ENCODE measurements around the gene MPND. TPM values are rescaled to one million over a fixed set of nuclear protein-coding genes. Genes with fewer than 3 reads are reported as not detected.

MPND gene
- total RNA-seq, 4 donors from 2014 or later: 4.4 to 10.6 (median 7.8) TPM

DNA sequence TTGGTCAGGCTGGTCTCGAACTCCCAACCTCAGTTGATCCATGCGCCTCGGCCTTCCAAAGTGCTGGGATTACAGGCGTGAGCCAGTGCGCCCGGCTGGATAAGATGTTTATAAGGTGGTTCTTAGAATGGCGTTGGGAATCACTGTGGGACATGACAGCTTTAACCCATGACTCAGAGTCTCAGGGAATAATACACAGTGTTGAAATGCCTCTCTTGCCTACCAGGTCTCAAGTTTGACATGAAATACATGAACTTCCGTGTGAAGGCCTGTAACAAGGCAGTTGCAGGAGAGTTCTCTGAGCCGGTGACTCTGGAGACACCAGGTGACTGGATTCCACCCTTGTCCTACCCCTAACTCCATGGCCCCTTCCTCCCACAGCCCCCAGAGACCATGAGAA, 26.4 kb upstream of the MPND start:
- no peak overlapping the region for H3K4me3 ChIP-seq (ENCODE audit: low read depth, poor library complexity, severe bottlenecking)
- TF ChIP-seq, protein P1, sequence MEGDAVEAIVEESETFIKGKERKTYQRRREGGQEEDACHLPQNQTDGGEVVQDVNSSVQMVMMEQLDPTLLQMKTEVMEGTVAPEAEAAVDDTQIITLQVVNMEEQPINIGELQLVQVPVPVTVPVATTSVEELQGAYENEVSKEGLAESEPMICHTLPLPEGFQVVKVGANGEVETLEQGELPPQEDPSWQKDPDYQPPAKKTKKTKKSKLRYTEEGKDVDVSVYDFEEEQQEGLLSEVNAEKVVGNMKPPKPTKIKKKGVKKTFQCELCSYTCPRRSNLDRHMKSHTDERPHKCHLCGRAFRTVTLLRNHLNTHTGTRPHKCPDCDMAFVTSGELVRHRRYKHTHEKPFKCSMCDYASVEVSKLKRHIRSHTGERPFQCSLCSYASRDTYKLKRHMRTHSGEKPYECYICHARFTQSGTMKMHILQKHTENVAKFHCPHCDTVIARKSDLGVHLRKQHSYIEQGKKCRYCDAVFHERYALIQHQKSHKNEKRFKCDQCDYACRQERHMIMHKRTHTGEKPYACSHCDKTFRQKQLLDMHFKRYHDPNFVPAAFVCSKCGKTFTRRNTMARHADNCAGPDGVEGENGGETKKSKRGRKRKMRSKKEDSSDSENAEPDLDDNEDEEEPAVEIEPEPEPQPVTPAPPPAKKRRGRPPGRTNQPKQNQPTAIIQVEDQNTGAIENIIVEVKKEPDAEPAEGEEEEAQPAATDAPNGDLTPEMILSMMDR (IDR thresholded peaks at IDR 0.05): no peak
- TF ChIP-seq POLR2A (IDR thresholded peaks at IDR 0.05): no peak
- WGBS, 2 donors: 84 to 91% methylated on average over 9 of the region's 9 CpGs
- intact Hi-C loops (cut with DNase I; ENCODE audit: low total_unique reads): no loop called here
- no peak for DNase-seq (ENCODE audit: low spot score in 2 of 2)

DNA sequence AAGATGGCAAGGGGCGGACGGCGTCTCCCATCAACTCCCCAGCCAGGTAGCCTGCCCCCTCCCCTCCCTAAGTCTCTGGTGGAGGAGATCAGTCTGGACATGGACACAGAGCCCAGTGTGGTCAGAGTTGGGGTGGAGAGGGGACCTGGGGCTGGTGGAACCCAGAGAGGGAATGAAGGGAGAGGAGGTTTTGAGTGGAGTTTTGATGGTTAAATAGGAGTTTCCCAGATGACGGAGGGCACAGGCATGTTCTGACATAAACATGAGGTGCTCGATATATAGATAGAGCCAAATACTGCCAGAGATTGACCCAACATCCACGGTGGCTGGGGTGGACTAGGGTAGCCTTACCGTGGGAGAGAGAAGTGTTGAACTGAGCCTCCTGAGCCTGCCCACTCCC, 24.9 kb upstream of the MPND start:
- no peak for DNase-seq (ENCODE audit: low spot score in 2 of 2)
- intact Hi-C loops (cut with DNase I; ENCODE audit: low total_unique reads): no loop called here
- 83 to 93% methylated on average over 7 of the region's 7 CpGs for WGBS, 2 donors

DNA sequence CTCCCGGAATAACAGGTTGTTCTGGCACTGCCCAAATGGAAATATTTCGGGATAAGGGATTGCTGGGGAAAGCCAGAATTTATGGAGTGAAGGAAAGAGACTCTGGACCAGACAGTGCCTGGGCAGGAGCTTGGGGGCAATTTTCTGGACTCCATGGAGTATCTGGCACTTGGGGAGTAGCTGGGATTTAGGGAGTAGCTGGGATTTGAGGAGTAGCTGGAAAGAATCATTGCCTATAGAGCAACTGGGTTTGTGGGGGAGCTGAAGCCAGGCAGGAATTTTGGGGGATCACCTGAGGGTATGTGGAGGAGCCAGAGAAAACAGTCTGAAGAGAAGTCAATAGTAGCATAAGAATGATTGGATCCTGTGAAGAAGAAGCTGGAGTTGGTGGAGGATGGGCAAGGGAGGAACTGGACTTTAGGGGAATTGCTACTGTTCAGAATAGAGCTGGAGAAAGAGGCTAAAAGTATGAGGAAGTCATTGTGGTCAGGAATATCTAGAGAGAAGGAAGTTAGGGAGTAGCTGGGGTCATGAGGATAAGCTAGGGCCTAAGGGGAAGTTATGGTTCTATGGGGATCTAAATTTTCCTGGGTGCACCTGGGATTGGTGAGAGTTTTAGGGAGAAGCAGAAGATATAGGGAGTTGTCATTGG, 24.2 kb upstream of the MPND start:
- intact Hi-C loops (cut with DNase I; ENCODE audit: low total_unique reads): no loop called here
- WGBS, 2 donors: 87 to 88% methylated on average over 2 of the region's 2 CpGs
- DNase-seq (ENCODE audit: low spot score in 2 of 2): no peak
- TF ChIP-seq POLR2A (IDR thresholded peaks at IDR 0.05): no peak
- TF ChIP-seq, protein P1 (IDR thresholded peaks at IDR 0.05): no peak
- no peak overlapping the region for H3K4me3 ChIP-seq (ENCODE audit: low read depth, poor library complexity, severe bottlenecking)

More for the DNA sequence above, 24.9 kb upstream of the MPND start:
- TF ChIP-seq, protein P1 (IDR thresholded peaks at IDR 0.05): no peak
- TF ChIP-seq POLR2A (IDR thresholded peaks at IDR 0.05): no peak
- no peak overlapping the region for H3K4me3 ChIP-seq (ENCODE audit: low read depth, poor library complexity, severe bottlenecking)

DNA sequence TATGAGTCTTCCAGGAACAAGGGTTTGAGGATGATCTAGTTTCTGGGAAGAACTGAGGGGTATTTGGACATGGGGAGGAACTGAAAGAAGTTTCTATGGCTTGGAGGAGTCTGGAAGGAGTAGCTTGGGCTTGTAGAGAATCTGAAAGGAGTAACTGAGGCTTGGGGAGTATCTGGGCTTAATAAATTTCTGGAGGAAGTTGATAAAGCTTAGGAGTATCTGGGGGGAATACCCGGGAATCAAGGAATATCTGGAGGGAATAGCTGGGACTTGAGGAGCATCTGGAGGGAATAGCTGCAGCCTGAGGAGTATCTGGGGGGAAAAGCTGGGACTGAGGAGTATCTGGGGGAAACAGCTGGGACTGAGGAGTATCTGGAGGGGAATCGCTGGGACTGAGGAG, 22.9 kb upstream of the MPND start:
- no peak for DNase-seq (ENCODE audit: low spot score in 2 of 2)
- H3K4me3 ChIP-seq (ENCODE audit: low read depth, poor library complexity, severe bottlenecking): no peak overlapping the region
- WGBS, 2 donors: 95 to 97% methylated on average over 2 of the region's 2 CpGs
- TF ChIP-seq, protein P1 (IDR thresholded peaks at IDR 0.05): no peak
- no peak for TF ChIP-seq POLR2A (IDR thresholded peaks at IDR 0.05)
- intact Hi-C loops (cut with DNase I; ENCODE audit: low total_unique reads): no loop called here

DNA sequence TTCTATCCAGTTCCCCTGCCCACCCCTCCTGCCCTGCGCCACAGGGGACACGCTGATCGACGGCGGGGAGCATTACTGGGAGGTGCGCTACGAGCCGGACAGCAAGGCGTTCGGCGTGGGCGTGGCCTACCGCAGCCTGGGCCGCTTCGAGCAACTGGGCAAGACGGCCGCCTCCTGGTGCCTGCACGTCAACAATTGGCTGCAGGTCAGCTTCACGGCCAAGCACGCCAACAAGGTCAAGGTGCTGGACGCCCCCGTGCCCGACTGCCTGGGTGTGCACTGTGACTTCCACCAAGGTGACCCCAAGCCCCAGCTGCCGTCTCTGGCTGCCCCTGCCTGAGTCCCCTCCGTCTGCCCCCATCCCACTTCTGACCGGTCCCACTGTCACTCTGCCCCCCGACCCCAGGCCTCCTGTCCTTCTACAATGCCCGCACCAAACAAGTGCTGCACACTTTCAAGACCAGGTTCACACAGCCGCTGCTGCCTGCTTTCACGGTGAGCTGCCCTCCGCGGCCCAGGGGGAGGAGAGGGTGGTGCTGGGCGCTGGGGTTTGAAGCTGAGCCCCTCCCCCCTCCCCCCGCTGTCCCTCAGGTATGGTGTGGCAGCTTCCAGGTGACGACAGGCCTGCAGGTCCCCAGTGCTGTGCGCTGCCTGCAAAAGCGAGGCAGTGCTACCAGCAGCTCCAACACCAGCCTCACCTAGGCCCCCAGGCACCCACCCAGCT, 20.3 kb upstream of the MPND start:
- 75 to 78% methylated on average over 19 to 31 of the region's 37 CpGs for WGBS, 2 donors
- intact Hi-C loops (cut with DNase I; ENCODE audit: low total_unique reads): no loop called here
- H3K4me3 ChIP-seq (ENCODE audit: low read depth, poor library complexity, severe bottlenecking): no peak overlapping the region
- DNase-seq (ENCODE audit: low spot score in 2 of 2): no peak
- TF ChIP-seq, protein P1 (IDR thresholded peaks at IDR 0.05): no peak
- no peak for TF ChIP-seq POLR2A (IDR thresholded peaks at IDR 0.05)
